GM12878 (cell line): ENCODE data around the gene LFNG.

Experiments used
- BMI1 ChIP-seq: fragments of 450-650 bp; IDR thresholded peaks from 2 replicates; pipeline ENCODE4 v1.6.1; 2016; ENCODE audit warnings: mild to moderate bottlenecking, moderate library complexity, borderline replicate concordance
- CTCF ChIP-seq, 3 experiments: IDR thresholded peaks in 2 of 3; conservative IDR thresholded peaks in 1 of 3; 2 replicates each; pipeline ENCODE4 v1.5.1; 2011; ENCODE audit warnings: low read depth in 3 of 3, low read length in 3 of 3, mild to moderate bottlenecking in 3 of 3, control low read depth in 2 of 3, moderate library complexity in 2 of 3, inconsistent platforms in 1 of 3, mixed read lengths in 1 of 3; ENCODE audit not compliant: control insufficient read depth in 2 of 3, insufficient read depth in 1 of 3; ENCODE audit errors: extremely low read depth in 1 of 3
- HDAC6 ChIP-seq: fragments of 200-600 bp; sonication (generic); IDR thresholded peaks from one replicate; pipeline ENCODE4 v1.8.0; 2017; ENCODE audit warnings: antibody characterized with exemption; ENCODE audit not compliant: unreplicated experiment
- NFIC ChIP-seq: IDR thresholded peaks from 2 replicates; pipeline ENCODE4 v1.6.1; 2012; ENCODE audit warnings: low read depth, mild to moderate bottlenecking, inconsistent platforms, low read length, moderate library complexity
- POLR2A ChIP-seq: IDR thresholded peaks from 2 replicates; pipeline ENCODE4 v1.6.1; 2011; ENCODE audit warnings: low read depth, mild to moderate bottlenecking, low read length

- no peak for TF ChIP-seq BMI1
- no peak for TF ChIP-seq HDAC6
- TF ChIP-seq NFIC = no peak
- no peak for TF ChIP-seq POLR2A
- TF ChIP-seq CTCF (IDR thresholded peaks at IDR 0.05 in 2 of 3, conservative IDR thresholded peaks at IDR 0.05 in 1 of 3; ENCODE audit: control insufficient read depth in 2 of 3, extremely low read depth in 1 of 3, insufficient read depth in 1 of 3, low read depth in 3 of 3, low read length in 3 of 3) = no peak
Measured at GRCh38 chr7:2513702-2514101, 5.9 kb upstream of the LFNG start.
